HCEC 1CT (cell line): ENCODE results near the gene OR52A5.
A peak's percentile ranks its signal among the peaks of the same experiment; 100 is the strongest.

Experiments
- DNase-seq: peaks from one replicate; pipeline ENCODE4 v3.0.0-alpha.2; 2017

Gene OR52A5

GRCh38 chr11:5107285-5107684 lies 30.9 kb downstream of the OR52A5 start:
- DNase-seq, result no peak

GRCh38 chr11:5103066-5103465 lies 35.1 kb downstream of the OR52A5 start:
- no peak for DNase-seq

GRCh38 chr11:5102246-5102645 lies 35.9 kb downstream of the OR52A5 start:
- DNase-seq, result no peak

GRCh38 chr11:5096011-5096410 lies 42.1 kb downstream of the OR52A5 start:
- DNase-seq, result no peak

GRCh38 chr11:5092821-5093585 lies 45.2 kb downstream of the OR52A5 start:
- DNase-seq, result peak; percentile 49

- no peak for DNase-seq
Observed at GRCh38 chr11:5090668-5091067, 47.5 kb downstream of the OR52A5 start.

- no peak for DNase-seq
Observed at GRCh38 chr11:5088556-5088955, 49.6 kb downstream of the OR52A5 start.

GRCh38 chr11:5083602-5084001 lies 54.6 kb downstream of the OR52A5 start:
- DNase-seq, result no peak

GRCh38 chr11:5081405-5081804 lies 56.8 kb downstream of the OR52A5 start:
- no peak for DNase-seq
